ENCODE results near the gene IVL.

Gene IVL

GRCh38 chr1:152904688-152905440 is 3.5 kb upstream of the IVL start:
- no peak for TF ChIP-seq CTCF (IDR thresholded peaks at IDR 0.05; ENCODE audit: insufficient read depth, low read depth, low read length, missing control alignments)
- H3K4me3 ChIP-seq (ENCODE audit: low read depth, low read length): no peak overlapping the region
- DNase-seq (ENCODE audit: low read depth): no peak

- no peak for DNase-seq (ENCODE audit: low read depth)
- no peak overlapping the region for H3K4me3 ChIP-seq (ENCODE audit: low read depth, low read length)
- no peak for TF ChIP-seq CTCF (IDR thresholded peaks at IDR 0.05; ENCODE audit: insufficient read depth, low read depth, low read length, missing control alignments)
These were observed 2.3 kb upstream of the IVL start for GRCh38 chr1:152906023-152906565.

- H3K4me3 ChIP-seq (ENCODE audit: low read depth, low read length): no peak overlapping the region
- no peak for DNase-seq (ENCODE audit: low read depth)
- no peak for TF ChIP-seq CTCF (IDR thresholded peaks at IDR 0.05; ENCODE audit: insufficient read depth, low read depth, low read length, missing control alignments)
These were observed 860 bp downstream of the IVL start for GRCh38 chr1:152909206-152909605.

GRCh38 chr1:152912471-152912870 is 4.1 kb downstream of the IVL start:
- DNase-seq (ENCODE audit: low read depth): no peak
- TF ChIP-seq CTCF (IDR thresholded peaks at IDR 0.05; ENCODE audit: insufficient read depth, low read depth, low read length, missing control alignments): no peak
- no peak overlapping the region for H3K4me3 ChIP-seq (ENCODE audit: low read depth, low read length)

GRCh38 chr1:152912900-152913299 is 4.6 kb downstream of the IVL start:
- no peak for DNase-seq (ENCODE audit: low read depth)
- H3K4me3 ChIP-seq (ENCODE audit: low read depth, low read length): no peak overlapping the region
- no peak for TF ChIP-seq CTCF (IDR thresholded peaks at IDR 0.05; ENCODE audit: insufficient read depth, low read depth, low read length, missing control alignments)

GRCh38 chr1:152917794-152918193 is 9.4 kb downstream of the IVL start:
- no peak overlapping the region for H3K4me3 ChIP-seq (ENCODE audit: low read depth, low read length)
- no peak for DNase-seq (ENCODE audit: low read depth)
- no peak for TF ChIP-seq CTCF (IDR thresholded peaks at IDR 0.05; ENCODE audit: insufficient read depth, low read depth, low read length, missing control alignments)

- no peak for TF ChIP-seq CTCF (IDR thresholded peaks at IDR 0.05; ENCODE audit: insufficient read depth, low read depth, low read length, missing control alignments)
- no peak overlapping the region for H3K4me3 ChIP-seq (ENCODE audit: low read depth, low read length)
- DNase-seq (ENCODE audit: low read depth): no peak
These were observed 10.7 kb downstream of the IVL start for GRCh38 chr1:152919071-152919470.
